MCF 10A (cell line): ENCODE measurements around the gene FAM3D. TPM values are rescaled to one million over a fixed set of nuclear protein-coding genes. Genes with fewer than 3 reads are reported as not detected.

Experiments
- BruUV-seq: library from RNA; stranded (reverse); fragments of 400-500 nt; replicated peaks from 2 replicates; lab custom pipeline; 2021; lab: Mats Ljungman, UMichigan
- CTCF ChIA-PET: fragments of 300-600 bp; sonication (Branson Sonifier 250); formaldehyde crosslinking; extraction: SDS; loops from one replicate; lab custom pipeline; 2021; ENCODE audit warnings: antibody characterized with exemption, inconsistent platforms; lab: Yijun Ruan, JAX
- POLR2A ChIA-PET: fragments of 300-600, 350-650 bp; sonication (Branson Sonifier 250); formaldehyde crosslinking; extraction: SDS; loops from one replicate; lab custom pipeline; 2020; ENCODE audit warnings: antibody characterized with exemption, inconsistent platforms; lab: Yijun Ruan, JAX
- DNase-seq: peaks from one replicate; pipeline ENCODE4 v3.0.0-alpha.2; 2018; ENCODE audit not compliant: unreplicated experiment
- H3K27ac Mint-ChIP-seq: one replicate; pipeline ENCODE4 v1.8.0; 2022; ENCODE audit warnings: mild to moderate bottlenecking, low read depth, mixed read lengths; ENCODE audit not compliant: unreplicated experiment
- H3K27me3 Mint-ChIP-seq: one replicate; pipeline ENCODE4 v1.8.0; 2022; ENCODE audit warnings: mixed read lengths; ENCODE audit not compliant: insufficient read depth, unreplicated experiment
- H3K36me3 Mint-ChIP-seq: one replicate; pipeline ENCODE4 v1.8.0; 2022; ENCODE audit warnings: mild to moderate bottlenecking, moderate library complexity, mixed read lengths; ENCODE audit not compliant: insufficient read depth, unreplicated experiment
- H3K4me1 Mint-ChIP-seq: one replicate; pipeline ENCODE4 v1.8.0; 2022; ENCODE audit warnings: mixed read lengths; ENCODE audit not compliant: insufficient read depth, unreplicated experiment
- H3K4me3 Mint-ChIP-seq: one replicate; pipeline ENCODE4 v1.8.0; 2022; ENCODE audit warnings: mild to moderate bottlenecking, moderate library complexity, mixed read lengths; ENCODE audit not compliant: unreplicated experiment
- H3K9me3 Mint-ChIP-seq: one replicate; pipeline ENCODE4 v1.8.0; 2022; ENCODE audit warnings: mixed read lengths; ENCODE audit not compliant: unreplicated experiment
- CTCF ChIP-seq: fragments of 200-600 bp; IDR thresholded peaks from one replicate; pipeline ENCODE4 v1.8.0; 2022; ENCODE audit warnings: antibody characterized with exemption, mild to moderate bottlenecking; ENCODE audit not compliant: unreplicated experiment
- intact Hi-C: fragments of 100-400 bp; cut with micrococcal nuclease; formaldehyde crosslinking; loops from 2 replicates; pipeline ENCODE4 v1.14.1; 2022
- total RNA-seq: library from RNA; stranded (reverse); gene quantifications from 2 replicates; pipeline ENCODE4 v1.2.3, GENCODE V29; 2022

The FAM3D gene
- total RNA-seq, 1 experiment from 2014 or later = not detected

- CTCF ChIA-PET = no interaction called here
- POLR2A ChIA-PET = no interaction called here
- H3K9me3 Mint-ChIP-seq = no peaks in the 10 kb centered on the region
- no peak for DNase-seq
- H3K27me3 Mint-ChIP-seq = peaks cover 54% of the 10 kb centered on the region
- no peak overlapping the region for H3K27ac Mint-ChIP-seq
- intact Hi-C loops = no loop called here
- H3K4me3 Mint-ChIP-seq = no peak overlapping the region
- peaks cover 6% of the 10 kb centered on the region for H3K36me3 Mint-ChIP-seq
- no peak for TF ChIP-seq CTCF
- H3K4me1 Mint-ChIP-seq = no peaks in the 10 kb centered on the region
- BruUV-seq = no TSS peak
These were observed 5.9 kb upstream of the FAM3D start for GRCh38 chr3:58672451-58672850.

GRCh38 chr3:58670506-58671135, 4.0 kb upstream of the FAM3D start:
- Mint-ChIP-seq H3K9me3 (no peaks in the 10 kb centered on the region), H3K4me3 (no peak overlapping the region), H3K27ac (no peak overlapping the region), H3K27me3 (peaks cover 35% of the 10 kb centered on the region), H3K4me1 (no peaks in the 10 kb centered on the region), H3K36me3 (peaks cover 6% of the 10 kb centered on the region)
- no peak for DNase-seq
- TF ChIP-seq CTCF = no peak
- ChIA-PET CTCF (interaction anchor here (0.6 kb wide), 1 partner anchor 84 kb away, joined by 3 read pairs; no protein-coding TSS in a partner anchor), POLR2A (no interaction called here)
- intact Hi-C loops = no loop called here
- no TSS peak for BruUV-seq

- CTCF ChIA-PET = no interaction called here
- POLR2A ChIA-PET = no interaction called here
- intact Hi-C loops = no loop called here
- DNase-seq = no peak
- H3K36me3 Mint-ChIP-seq = peaks cover 6% of the 10 kb centered on the region
- no peak for TF ChIP-seq CTCF
- peaks cover 12% of the 10 kb centered on the region for H3K27me3 Mint-ChIP-seq
- H3K27ac Mint-ChIP-seq = no peak overlapping the region
- H3K4me3 Mint-ChIP-seq = no peak overlapping the region
- no peaks in the 10 kb centered on the region for H3K4me1 Mint-ChIP-seq
- no peaks in the 10 kb centered on the region for H3K9me3 Mint-ChIP-seq
- no TSS peak for BruUV-seq
These were observed 1.7 kb upstream of the FAM3D start for GRCh38 chr3:58668247-58668646.

GRCh38 chr3:58667704-58668103, 1.1 kb upstream of the FAM3D start:
- Mint-ChIP-seq H3K27me3 (peaks cover 10% of the 10 kb centered on the region), H3K4me3 (no peak overlapping the region), H3K9me3 (no peaks in the 10 kb centered on the region), H3K27ac (no peak overlapping the region), H3K36me3 (peaks cover 6% of the 10 kb centered on the region), H3K4me1 (no peaks in the 10 kb centered on the region)
- no TSS peak for BruUV-seq
- no peak for DNase-seq
- no peak for TF ChIP-seq CTCF
- ChIA-PET POLR2A (no interaction called here), CTCF (no interaction called here)
- intact Hi-C loops = no loop called here
